Stimulated activated CD8-positive, alpha-beta memory T cell treated with anti-CD3 and anti-CD28 coated beads, Interleukin-15, amount 100 ng/mL, for 48 hours (primary cell): Measurements from ENCODE around the gene FXYD6.

Source experiments
- DNase-seq, 2 donors: peaks; one replicate each; pipeline ENCODE4 v3.0.0-alpha.2; 2020; ENCODE audit warnings: low read depth in 2 of 2

The FXYD6 gene

DNA sequence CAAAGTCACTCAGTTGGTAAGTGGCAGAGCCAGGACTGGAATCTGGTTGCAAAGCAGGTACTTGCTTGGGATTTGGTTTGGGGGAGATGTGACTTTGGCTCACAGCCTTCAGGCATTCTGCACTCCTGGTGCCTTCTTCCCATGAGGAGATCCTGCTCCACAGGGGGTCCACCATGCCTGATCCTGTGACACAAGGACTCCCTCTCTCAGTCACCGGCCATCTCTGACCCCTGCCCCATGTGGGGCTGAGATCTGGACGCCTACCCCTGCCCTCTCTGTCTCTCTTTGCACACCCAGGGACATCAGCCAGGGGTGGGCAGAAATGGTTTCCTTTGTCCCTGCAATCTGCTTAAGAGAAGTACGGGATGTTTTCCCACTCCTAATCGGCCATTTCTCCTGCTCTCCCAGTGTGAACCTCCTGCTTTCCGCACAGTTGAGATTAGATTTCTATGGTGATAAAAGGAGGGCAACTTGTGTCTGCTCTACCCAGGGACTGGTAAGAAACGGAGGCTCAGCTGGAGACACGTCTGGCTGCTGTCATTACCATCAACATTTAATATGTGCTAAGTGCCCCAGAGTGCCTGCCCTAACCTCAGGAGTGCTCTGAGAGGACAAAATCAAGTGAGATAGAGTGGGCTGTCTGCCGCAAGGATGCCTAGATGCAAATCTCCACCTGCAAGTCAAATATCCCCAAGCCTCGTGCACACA lies 11.1 kb upstream of the FXYD6 start:
- no peak for DNase-seq

DNA sequence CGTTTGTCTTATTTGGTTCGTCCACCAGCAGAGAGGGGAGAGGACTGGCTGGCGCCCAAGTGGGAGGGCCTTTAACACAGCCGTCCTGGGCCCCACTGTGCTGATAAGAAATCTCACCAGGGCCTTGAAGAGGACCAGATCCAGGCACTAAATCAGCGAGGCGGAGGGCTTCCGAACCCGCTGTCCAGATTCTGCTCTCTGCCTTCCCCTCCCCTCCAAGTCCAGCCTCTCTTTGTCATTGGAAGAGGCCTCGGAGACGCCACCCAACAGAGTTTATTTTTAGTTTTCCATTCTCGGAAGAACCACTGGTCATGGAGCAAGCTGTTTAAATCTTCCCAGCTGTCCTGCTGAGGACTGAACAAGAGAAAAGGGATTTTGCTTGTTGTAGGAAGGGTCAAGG lies 9.3 kb upstream of the FXYD6 start:
- no peak for DNase-seq

DNA sequence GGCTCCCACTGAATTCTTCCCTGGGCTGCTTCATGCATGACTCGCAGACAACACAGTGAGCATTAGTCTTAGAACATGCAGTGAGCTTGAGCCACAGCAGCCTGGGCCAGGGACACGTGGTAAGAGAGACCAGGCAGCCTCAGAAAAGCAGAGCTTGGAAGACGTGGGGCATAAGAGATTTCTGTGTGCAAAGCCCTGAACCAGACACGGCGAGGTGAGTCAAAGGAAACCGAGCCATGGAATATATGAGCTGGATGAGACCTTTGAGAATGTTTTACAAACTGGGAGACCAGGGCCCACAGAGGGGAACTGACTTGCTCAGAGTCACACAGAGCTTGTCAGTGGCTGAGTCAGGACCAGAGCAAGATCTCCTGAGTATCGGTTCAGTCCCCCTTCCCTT lies 8.5 kb upstream of the FXYD6 start:
- peak in 1 of 2 donors; percentile 30 for DNase-seq

DNA sequence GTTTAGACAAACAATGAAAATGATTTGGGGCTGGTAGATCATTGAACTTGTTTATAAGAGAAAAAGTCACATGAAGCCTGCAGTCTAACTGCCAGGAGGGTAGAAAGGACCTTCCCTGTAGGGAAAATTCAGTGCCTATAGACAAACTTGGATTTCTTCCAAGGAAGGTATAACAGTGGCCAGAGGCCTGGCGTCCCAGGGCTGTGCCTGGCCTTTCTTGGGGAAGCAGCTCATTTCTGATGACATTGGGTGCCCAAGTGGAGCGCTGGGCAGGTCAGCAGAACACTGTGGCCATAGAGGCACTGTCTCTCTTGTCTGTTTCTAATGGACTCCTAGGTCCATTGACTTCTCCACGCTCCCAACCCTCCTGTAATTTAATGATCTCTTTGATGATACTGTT lies 6.6 kb upstream of the FXYD6 start:
- DNase-seq = no peak

DNA sequence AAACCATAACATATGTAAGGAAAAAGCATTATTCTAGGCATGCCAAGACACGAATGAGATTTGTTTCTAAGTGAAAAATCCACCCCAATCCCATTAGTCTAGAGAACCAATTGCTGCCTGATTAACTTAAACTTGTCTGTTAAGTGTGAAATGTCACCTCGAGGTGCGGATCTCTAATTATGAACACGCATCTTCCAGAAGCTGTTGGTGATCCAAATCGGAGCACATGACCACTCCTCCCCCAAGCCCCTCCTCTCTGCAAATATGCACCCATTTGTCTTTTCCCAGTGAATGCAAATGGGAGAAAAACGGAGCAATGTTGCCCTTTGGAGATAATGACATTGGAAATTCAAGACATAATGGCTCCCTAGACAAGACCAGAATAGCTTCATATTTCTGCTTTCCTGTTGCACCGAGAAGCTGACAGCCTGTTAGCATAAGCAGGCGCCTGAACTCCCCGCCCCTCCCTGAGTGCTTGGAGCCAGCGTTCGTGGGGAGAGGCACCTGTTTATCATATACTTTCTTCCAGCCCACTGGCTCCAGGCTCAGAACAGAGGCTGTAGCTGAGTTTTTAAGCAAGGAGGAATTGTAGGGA lies 6.0 kb upstream of the FXYD6 start:
- DNase-seq = no peak

DNA sequence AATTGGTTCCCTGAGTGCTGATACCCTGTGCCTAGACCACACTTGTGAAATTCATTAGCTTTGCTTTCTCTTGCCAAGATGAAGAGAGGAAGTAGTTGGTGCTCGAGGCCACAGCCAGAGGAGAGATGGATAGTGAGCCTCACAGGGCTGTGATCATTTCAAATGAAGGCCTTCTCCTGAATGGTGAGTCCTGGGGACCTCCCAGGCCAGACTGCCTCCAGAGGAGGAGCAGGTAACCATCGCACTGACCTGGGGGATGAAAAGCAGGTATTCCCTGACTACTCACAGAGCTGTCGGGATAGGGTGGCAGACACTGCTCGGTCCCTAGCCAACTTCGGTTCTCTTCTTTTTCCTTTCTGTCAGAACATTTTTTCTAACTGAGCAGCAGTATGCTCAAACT lies 4.8 kb upstream of the FXYD6 start:
- no peak for DNase-seq

DNA sequence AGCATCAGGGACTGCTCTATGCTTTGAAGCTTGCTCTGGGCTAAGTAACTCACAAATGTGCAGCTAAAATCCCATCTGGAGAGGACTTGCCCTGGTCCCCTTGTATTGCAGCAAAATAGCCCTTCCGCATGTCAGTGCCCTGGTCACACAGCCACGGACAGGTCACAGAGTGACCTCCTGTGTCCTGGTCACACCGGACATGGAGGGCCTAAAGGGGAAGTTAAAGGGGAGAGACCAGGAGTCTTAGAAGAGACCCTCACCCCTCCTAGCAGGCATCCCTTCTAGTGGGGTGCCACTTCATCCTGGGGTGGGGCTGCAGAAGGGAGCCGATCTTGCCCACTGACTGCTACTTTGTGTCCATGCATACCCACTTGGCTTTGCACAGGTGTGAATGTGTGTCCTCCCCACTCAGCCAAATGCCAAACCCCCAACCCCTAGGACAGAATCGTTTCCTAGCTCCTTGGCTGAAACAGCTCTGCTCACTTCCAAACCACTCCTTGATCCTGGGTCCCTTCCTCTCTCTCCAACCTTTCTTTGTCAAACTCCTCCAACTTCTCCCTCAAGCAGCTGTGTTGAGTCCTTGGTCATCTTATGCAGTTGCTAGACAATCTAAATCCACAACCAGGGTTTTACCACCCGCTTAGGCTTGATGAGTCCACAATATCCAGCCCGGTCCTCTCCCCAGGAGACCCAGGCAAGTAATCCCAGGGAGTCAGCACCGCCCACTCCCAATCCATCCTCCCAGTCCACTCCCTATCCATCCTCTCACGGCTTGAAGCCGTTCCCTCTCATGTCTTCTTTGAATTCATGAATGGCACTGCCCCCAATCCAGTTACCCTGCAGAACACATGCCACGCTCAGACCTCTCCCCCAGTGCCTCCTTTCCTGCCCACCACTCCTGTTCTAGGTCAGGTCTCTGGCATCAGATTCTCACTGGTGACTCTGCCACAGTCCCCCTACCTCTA lies 3.3 kb upstream of the FXYD6 start:
- DNase-seq = no peak

DNA sequence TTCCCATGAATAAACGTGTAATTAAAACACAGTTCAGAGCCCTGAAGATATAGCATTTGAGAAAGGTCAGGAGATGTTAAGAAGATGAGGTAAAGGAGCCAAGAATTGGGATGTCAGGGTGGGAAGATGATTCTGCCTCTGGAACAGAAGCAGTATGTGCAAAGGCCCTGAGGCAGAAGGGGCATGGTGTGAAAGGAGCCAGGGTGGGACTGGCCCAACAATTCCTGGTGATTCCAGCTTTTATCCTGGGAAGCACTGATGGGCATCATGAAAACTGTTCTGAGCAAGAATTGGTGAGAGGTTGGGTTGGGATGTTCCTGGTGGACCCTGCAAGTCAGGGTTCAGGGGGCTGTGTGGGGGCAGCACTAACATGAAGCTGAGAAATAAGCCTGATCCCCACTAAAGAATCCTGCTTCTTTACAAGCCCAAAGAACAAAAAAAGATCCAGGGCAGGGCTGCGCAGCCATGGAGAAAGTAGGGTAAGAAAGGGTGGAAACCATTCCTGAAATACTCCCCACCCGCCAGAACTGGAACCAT lies 2.5 kb upstream of the FXYD6 start:
- DNase-seq = no peak

DNA sequence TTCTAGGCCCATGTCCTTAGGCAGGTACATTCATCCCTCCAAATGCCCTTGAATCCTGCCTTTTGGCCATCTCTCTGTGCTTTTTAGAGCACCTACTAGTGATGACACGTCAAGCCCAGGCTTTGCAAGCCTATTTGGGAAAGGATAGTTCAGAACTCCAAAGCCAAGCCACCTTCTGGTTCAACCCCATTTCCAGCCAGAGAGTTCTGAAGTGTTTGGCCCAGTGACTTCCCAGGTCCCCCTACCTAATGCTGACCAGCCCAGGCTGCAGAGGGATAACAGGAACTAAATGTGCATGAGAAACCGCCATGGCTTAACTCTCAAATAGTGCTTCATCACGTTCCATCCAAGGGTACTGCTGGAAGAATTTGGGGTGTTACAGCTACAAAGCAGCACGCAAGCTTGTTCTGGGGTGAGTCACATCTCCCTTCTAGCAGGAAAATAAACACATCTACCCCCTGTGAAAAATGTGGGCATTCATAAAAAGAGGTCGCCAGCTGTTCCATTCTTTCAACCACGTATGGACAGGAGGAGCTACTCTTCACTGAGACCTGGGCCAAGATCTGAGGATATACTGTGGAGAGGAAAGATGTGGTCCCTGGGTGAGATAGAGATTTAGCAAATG lies 2.0 kb upstream of the FXYD6 start:
- no peak for DNase-seq

DNA sequence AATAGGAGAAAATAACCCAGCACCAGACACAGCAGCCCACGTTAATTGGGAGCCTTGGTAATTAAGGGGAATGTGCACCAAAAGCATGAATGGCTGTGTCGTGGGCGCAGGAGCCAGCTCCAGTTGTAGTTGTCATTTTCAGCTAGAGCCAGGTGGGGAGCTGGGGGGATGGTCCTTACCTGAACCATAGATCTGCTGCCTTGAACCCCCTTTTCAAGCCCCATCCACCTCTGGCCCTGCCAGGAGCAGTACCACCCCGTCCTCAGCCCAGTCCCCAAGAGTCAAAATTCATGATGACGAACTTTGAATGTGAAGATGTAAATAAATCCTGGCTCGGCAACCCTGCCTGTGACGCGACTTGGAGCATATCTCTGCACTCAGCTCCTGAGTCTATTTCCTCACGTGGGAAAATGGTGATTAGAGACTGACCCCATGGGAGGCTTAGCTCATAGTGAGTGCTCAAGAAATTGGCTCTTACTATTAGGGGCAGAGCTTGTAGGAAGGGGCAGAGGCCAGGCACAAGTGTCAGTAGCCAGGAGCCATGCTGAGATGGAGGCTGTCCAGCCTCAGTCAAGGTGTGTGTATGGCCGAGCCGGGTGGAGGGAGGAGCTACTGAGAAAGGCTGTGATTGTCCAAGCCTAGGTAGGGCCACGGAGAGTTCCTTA lies 794 bp upstream of the FXYD6 start:
- no peak for DNase-seq

DNA sequence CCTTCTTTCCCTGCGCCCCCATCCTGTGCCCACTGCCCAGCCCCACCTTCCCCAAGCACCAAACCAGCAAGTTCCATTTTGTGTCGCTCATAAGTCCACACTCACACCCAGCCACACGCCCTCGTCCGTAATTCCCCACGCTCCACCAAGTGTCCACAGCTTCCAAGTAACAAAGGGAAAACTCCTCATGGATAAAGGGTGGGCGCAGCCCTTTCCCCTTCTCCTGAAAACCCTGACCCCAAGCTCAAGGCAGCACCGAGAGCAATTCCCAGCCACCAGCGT lies 458 bp downstream of the FXYD6 start:
- DNase-seq = no peak

DNA sequence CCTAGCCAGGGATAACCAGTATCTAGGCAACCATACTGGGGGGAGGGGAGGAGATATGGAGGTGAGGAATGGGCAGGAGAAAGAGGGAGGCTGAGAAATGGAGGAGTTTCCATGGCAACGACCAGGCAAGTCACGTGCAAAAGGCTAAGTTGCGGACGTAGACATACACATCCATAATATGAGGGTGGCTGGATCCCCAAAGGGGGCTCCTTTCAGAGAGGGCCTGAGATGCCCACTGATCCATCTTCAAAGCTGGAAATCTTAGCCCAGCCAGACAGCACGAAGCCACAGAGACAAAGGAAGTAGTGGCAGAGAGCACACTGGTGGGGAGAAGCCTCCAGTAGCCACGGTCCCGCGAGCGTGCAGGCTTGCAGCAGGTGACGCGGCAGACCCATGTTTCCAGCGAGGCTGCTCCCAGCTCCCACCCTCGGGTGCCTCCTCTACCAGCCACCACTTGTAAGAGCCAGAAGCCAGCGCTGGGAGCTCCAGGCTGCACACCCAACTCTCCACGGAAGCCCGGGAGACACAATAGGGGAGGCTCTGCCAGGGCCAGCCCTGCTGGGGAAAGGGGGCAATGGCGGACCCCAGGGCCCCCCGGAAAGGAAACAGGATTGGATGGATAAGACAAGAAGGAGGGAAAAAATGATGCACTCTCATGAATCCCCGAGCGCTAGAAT lies 938 bp downstream of the FXYD6 start:
- DNase-seq = no peak

DNA sequence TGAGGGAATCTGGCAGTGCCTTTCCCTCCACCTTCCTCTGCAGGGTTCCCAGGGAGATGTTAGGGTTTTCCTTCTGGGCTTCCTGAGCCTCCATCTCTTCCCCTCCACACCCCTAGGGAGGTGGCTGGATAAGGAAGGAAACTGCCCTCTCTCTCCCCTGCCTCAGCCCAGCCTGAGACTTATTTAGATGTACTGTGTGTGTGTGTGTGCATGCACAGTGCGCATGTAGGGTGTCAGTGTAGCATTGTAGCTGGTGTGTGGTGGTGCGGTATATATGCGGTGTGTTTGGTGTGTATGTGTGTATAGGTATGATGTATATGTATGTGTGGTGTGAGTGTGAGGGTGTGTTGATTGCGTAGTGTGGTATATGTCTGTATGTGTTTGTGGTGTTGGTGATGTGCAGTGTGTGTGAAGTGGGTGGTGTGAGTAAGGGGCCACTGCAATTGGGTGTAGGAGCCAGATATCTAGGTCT lies 1.5 kb downstream of the FXYD6 start:
- DNase-seq = no peak

DNA sequence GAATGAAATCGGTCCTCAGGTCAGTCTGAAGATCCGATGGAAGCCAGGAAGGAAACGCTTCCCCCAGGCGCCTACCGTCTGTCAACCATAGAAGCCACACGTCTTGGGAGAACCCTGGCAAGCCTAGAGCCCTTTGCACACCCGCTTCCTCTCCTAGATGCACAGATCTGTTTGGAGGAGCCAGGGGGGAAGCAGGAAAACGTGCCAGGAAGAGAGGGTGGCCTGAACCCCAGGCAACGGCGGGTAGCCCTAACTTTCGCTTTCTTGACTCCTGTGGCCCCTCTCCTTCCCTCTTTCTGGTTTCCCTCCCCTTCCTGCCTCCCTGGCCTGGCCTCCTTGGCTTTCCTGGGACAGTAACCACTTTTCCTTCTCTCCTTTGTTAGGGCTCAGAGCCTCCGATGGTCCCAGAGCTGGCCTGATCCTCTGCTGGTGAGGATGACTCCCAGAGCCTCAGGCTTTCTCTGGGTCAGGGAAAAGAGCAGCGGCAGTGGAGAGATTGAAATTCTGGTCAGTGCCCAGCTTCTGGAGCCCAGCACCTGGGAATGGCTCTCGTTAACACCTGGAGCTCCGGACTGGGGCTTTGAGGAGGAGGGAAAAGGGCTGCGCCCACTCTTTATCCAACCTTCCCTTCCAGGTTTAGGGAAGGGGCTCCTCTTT lies 2.1 kb downstream of the FXYD6 start:
- no peak for DNase-seq

DNA sequence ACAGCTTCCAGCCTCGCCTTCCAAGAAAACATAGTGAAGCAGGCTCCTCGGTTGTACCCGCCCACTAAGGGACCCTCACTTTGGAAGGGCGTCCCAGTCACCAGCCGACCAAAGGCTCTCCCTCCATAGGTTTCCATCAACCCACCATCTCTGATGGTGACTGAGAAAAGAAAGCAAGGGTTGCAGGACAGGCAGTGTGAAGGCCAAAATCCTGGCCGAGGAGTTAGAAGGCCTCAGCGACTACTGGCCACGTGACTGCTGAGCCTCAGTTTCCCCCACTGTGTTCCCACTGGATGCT lies 2.7 kb downstream of the FXYD6 start:
- DNase-seq = no peak

DNA sequence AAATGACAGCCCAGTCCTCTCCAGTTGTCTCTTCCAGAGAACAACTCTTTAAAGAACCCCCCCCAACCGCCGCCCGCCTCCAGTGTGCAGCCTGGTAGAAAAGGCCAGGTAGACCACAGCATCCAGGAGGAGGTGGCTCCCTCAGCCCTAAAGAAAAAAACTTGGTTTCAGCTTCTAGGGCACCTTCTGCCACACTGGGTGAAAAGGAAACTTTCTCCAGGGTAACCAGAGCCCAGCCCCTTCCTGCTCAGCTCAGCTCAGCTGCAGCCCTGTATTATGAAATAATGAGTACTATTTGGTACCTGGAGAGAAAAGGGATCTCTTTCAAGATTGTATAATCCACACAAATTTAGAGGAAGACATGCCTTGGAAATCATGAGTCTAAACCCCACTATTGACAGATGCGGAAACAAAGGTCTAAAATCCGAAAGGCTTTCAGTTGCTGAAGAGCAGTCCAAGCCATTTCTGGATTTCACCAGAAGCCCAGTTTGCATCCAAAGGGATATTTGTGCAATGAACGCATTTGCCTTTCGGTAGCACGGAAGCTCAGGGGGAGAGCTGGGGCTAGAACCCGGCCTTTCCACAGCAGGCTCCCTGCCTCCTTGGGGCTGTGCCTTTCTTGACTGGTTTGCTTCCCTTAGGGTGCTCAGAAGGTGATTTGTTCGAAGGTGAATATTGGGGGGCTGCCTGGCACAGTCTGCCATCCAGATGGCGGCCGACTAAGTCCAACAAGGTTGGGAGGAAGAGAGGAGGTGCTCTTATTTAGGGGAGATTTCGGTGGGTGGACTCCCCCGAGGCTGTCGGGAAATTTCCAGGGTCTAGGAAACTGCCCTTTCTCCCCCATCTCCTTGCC lies 3.3 kb downstream of the FXYD6 start:
- DNase-seq = no peak

DNA sequence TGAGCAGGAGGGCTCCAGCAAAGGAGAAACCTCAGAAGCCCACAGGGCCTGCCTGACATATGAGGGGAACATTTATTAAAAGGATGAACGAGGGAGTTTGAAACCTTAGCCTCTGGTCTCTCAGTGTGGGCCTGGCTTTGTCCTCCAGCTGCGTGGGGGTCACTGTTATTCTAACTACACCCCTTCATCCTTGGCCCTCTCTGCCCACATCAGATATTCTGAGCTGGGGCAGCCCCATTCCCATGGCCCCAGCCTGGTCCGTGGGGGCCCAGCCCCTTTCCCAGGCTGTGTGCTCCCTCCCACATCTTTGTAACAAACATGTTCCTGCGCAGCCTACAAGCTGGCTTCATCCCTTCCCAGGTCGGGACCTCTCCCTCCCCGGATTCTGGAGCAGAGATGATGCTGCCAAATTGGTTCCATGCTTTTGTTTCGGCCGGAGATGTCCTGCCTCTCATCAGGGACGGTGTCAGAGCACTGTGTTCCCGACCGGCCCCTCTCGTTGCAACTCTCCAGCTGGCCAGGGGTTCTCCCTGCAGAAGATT lies 4.0 kb downstream of the FXYD6 start:
- no peak for DNase-seq

DNA sequence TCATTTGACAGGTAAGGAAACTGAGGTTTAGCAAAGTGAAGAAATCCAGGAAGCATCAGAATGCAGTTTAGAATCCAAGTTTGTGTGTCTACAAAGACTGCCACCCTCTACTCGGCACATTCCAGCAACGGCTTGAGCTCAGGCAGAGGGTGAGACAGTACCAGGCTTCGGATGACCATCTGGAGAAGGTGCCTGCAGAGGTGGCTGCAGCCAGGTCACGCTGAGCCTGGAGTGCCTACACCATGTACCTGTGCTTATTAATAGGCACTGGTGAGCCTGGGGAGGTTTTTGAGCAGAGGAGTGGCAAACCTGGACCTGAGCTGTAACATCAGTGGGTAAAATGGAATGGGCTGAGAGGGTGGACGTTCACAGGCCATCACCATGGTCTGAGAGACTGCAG lies 4.7 kb downstream of the FXYD6 start:
- no peak for DNase-seq

DNA sequence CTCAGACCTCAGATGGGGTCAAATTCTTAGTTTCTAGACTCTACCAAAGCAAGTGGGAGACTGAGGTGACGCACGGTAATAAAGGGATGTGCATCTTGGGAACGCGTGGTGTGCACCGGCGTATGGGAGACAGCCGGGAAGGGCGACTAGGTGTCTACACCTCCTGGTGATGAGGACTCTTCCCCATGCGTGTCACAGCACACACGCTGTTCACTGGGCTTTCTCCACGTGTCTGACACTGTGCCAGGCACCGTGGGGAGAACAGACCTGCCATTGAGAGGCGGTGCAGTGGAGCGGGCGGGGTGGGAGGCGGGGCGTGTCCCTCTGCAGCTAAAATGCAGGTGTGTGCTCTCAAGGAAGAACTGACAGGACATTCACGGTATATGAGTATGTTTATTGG lies 5.3 kb downstream of the FXYD6 start:
- DNase-seq = no peak
